GM19452 (cell line): ENCODE data around the gene TPPP.
A peak's percentile ranks its signal among the peaks of the same experiment; 100 is the strongest.

Experiments
- ATAC-seq: cut with Tn5 transposase; IDR thresholded peaks from one replicate; pipeline ENCODE4 v1.9.1; 2021; ENCODE audit not compliant: unreplicated experiment

Gene TPPP

DNA sequence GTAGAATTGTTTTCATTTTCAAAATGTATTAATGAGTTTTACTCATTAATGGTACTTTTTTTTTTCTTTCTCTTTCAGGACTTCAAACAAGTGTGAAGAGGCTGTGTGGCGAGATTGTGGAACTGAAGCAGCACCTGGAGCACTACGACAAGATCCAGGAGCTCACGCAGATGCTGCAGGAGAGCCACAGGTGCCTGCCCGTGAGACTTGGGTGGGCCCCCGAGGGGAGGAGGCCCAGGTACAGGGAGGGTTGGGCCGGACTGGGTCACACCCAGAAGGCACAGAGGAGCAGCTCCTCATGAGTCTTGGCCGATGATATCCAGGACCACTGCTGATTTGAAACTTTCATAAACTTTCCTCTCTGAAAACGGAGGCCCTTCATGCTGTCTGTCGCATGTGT lies 45.4 kb downstream of the TPPP start:
- ATAC-seq, result no peak

- no peak for ATAC-seq
Observed at GRCh38 chr5:647311-647710, 45.8 kb downstream of the TPPP start.

DNA sequence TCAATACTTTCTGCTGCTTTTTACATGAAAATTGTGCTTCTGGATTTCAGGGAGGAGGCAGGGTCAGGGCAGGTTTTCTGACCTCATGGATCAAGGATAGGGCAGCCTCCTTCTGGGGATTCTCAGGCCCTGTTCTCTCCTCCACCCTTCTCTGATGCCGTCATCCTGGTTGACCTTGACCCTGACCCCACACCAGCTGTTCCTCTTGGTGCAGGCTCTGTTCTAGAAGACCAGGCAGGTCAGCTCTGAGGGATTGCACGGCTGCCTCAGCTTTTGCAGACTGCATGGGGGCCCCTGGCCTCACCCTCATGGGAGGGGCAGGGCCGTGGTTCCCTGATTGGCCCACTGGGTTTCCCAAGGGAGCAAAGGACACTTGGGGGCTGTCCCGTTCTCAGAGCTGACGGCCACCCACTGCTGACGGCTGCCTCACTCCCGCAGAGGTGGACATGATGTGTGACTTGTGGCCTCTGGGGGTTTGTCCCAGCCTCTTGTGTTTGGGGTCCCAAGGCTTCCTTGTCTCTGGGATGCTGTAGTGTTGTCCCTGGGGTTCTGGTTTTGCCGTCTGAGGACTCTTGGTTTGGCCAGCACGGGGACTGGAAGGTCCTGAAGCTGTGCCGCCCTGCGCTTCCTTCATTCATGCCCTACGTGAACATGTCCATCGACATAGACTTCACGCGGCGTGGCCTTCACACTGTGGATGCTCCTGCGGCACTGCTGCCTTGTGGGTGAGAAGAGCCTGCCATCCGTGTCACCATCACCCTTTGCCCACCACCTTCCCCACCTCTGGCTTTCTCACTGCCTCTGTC lies 46.6 kb downstream of the TPPP start:
- ATAC-seq, result no peak

GRCh38 chr5:645421-645820 lies 47.7 kb downstream of the TPPP start:
- ATAC-seq, result no peak

DNA sequence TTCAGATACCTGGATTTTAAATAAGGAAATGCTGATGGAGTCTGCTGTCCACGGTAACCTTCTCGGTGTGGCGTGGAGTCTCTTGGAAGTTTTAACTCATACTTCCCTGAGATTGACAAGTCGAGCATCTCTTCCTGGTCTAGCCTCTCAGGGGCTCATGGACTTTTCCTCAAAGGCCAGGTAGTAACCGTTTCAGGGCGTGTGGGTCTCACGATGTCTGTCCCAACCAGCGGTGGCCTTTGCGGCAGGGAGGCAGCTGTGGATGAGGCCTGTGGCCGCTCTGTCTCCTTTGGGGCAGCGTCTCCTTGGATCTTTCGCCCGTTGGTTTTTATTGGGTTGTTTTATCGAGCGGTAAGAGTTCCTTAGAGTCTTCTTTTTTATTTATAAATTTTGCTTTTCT lies 48.2 kb downstream of the TPPP start:
- no peak for ATAC-seq

- ATAC-seq, result no peak
Observed at GRCh38 chr5:644509-644908, 48.6 kb downstream of the TPPP start.

DNA sequence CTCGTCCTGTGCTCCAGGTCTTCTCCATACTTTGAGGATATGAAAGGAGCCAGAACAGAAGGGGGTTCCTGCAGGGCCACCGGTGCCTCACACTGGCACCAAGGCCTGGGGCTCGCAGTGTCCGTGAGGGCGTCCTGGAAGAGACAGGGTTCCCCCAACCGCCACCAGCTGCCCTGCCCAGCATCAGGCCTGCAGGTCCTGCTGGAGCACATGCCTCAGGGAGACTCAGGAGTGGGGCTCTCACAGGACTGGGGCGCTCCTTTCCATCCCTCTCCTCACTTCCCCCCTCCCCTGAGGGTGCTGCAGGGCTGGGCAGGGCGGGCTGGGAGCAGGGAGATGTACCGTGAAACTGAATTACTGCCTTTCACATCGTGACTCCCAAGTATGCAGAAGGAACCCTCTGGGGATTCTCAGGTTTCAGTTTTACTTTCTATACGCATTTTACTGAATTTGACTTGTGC lies 49.3 kb downstream of the TPPP start:
- ATAC-seq, result peak; percentile 63

DNA sequence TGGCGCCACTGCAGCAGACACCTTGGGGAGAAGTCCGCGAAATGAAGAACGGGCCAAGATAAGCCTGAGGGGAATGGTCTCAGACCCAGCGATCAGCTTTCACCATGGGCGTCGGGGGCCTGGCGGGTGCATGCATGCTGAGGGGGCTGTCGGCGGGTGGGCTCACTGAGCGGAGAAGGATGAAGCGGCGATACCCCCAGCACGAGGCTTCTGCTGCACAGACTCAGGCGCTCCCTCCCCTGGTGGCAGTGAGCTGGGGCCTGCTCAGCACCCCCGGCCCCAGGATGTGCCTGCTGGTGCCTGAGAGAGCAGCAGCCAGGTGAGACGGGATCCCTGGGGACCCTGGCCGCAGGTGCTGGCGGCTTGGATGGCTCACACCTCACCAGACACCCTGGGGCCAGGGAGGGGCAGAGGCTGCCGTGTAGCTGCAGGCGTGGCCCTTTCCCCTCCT lies 49.8 kb downstream of the TPPP start:
- peak; percentile 54 for ATAC-seq

DNA sequence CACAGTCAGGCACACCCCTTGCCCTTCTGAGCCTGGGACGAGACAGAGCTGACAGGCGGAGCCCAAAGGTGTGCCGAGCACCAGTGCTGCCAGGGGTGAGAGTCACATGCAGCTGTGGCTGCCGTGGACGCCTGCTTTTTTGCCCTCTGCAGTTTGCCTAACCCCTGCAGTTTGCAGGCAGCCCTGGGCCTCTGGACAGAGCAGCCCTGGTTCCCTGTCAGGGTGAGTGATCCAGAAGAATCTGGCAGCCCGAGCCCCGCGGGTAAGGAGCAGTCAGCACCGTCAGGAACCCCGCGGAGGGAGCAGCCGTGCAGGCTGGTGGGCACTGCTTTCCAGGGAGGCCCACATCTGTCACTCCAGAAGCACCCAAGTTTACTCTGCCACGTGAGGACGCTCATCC lies 50.7 kb downstream of the TPPP start:
- no peak for ATAC-seq

DNA sequence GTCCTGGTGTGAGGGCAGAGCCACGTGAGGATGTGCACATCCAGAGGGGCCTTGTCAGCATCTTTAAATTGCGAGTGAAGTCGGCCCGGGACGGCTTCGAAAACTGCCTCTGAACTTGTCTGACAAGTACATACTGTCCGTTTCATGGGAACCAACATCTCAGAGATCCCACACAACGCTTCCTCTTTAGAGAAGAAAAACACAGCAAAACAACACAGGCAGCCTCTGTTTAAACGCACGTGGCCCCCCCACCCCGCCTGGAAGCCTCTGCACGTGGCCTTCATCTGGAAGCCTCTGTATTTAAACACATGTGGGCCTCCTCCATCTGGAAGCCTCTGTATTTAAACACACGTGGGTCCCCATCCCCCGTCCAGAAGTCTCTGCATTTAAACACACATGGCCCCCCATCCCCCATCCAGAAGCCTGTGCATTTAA lies 51.8 kb downstream of the TPPP start:
- no peak for ATAC-seq

DNA sequence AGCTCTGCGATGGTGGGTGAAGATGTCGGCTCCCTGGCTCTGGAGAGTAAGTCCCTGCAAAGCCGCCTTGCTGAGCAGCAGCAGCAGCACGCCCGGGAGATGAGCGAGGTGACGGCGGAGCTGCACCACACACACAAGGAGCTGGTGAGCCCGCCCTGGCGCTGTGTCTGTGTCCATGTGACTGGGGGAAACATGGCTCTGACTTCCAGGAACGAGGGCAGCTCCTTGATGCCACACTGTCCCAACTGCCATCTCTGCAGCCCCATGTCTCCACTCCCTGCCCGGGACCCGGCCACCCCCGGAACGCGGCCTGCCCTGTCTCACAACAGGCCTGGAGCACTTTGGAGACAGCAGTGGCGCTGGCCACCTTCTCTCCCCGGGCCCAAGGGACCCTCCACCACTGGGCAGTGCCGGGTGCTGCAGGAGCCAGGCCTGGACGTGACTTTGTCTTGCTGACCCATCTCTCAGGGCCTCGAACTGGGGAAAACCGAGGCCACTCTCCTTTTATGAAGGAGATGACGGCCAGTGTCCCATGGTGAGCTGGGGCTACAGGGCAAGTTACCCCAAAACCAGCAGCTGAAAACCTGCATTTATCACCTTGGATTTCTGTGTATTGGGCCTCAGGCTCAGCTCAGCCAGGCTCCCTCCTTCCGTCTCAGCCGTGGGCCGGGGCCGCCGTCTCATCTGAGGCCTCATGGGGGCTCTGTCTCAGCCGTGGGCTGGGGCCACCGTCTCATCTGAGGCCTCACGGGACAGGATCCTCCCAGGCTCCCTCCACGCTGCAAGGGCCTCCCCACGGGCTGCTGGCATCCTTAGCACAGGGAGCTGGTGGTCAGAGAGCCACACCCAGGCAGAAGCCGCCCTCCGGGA lies 52.5 kb downstream of the TPPP start:
- no peak for ATAC-seq

- ATAC-seq, result no peak
Observed at GRCh38 chr5:639584-640213, 53.5 kb downstream of the TPPP start.

GRCh38 chr5:639253-639530 lies 54.0 kb downstream of the TPPP start:
- ATAC-seq, result no peak

GRCh38 chr5:638501-639252 lies 54.5 kb downstream of the TPPP start:
- no peak for ATAC-seq

DNA sequence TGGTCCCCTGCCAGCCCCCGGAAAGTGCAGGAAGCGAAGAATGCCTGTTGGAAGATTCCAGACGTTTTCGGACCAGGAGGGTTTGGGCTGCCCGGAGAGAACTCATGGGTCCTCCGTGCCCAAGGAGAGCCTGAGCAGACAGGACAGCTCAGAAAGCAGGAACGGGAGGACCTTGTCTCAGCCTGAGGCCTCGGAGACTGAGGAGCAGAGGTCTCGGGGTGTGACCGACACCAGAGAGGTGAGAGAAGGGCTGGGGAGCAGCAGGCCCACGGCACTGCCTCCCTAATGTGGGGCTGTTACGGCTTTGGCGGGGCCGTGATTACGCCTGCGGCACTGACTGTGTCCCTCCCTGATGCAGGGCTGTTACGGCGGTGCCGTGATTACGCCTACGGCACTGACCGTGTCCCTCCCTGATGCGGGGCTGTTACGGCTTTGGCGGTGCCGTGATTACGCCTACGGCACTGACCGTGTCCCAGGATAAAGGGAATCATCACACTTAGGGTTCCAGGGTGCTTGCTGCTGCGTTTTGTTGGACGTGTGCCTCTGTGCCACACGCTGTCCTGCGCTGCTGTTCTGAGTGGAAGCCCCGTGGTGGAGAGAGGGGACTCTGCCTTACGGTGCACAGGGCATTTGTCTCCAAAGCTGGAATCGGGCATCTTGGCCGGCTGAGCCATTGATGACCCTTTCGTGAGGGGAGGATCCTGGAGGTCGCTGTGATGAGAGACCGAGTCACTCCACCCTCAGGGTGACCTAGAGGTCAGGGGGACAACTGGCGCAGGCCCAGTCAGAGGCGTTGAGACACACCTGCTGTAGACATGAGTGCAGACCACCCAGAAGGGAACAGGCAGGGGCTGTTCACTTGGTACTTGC lies 55.3 kb downstream of the TPPP start:
- ATAC-seq, result no peak

- ATAC-seq, result no peak
Observed at GRCh38 chr5:636951-637350, 56.2 kb downstream of the TPPP start.

DNA sequence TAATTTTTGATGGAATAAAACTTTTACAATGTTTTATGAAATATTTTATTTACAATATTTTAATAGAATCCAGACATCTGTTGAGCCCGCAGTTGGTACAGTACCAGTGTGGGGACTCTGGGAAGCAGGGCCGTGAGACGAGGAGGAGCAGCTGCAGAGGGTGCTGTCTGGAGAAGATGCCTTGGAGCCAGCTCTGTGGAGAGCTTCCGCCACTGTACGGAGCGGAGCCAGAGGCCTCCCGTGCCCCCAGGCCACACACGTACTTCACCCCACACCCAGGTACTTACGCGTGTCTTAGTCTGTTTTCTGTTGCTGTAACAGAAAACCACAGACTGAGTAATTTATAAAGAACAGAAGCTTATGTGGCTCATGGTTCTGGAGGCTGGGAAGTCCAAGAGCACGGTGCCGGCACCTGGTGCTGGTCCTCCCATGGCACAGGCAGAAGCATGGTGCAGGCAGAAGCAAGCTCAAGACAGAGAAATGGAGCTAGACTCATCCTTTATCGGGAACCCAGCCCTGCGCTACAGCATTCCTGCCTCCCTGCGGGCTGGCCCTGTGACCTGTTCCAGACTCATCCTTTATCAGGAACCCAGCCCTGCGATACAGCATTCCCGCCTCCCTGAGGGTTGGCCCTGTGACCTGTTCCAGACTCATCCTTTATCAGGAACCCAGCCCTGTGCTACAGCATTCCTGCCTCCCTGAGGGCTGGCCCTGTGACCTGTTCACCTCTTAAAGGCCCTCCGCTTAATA lies 57.7 kb downstream of the TPPP start:
- ATAC-seq, result no peak

GRCh38 chr5:634191-634590 lies 59.0 kb downstream of the TPPP start:
- ATAC-seq, result no peak

- ATAC-seq, result no peak
Observed at GRCh38 chr5:633501-633955, 59.6 kb downstream of the TPPP start.
